Colonic mucosa (tissue), 4 donors: ENCODE measurements around the gene KLF1. TPM values are rescaled to one million over a fixed set of nuclear protein-coding genes. Genes with fewer than 3 reads are reported as not detected.

Experiments
- DNase-seq: peaks from one replicate; pipeline ENCODE4 v3.0.0-alpha.2; 2020
- H3K27ac ChIP-seq: fragments of 200-600 bp; one replicate; pipeline ENCODE4 v1.8.0; 2021
- H3K27me3 ChIP-seq: fragments of 200-600 bp; one replicate; pipeline ENCODE4 v1.8.0; 2021
- H3K36me3 ChIP-seq: fragments of 200-600 bp; one replicate; pipeline ENCODE4 v1.8.0; 2021
- H3K4me1 ChIP-seq: fragments of 200-600 bp; one replicate; pipeline ENCODE4 v1.8.0; 2021; ENCODE audit warnings: mild to moderate bottlenecking
- H3K4me3 ChIP-seq: fragments of 200-600 bp; one replicate; pipeline ENCODE4 v1.8.0; 2021
- H3K9ac ChIP-seq, 2 donors: one replicate each; pipeline ENCODE4 v1.7.0; 2013; ENCODE audit warnings: control low read depth in 2 of 2, low read depth in 2 of 2, low read length in 2 of 2
- H3K9me3 ChIP-seq: fragments of 200-600 bp; one replicate; pipeline ENCODE4 v1.8.0; 2021
- CTCF ChIP-seq: fragments of 200-600 bp; IDR thresholded peaks from one replicate; pipeline ENCODE4 v1.8.0; 2022; ENCODE audit warnings: antibody characterized with exemption, mild to moderate bottlenecking
- intact Hi-C: fragments of 100-400 bp; cut with DNase I; formaldehyde crosslinking; loops from one replicate; pipeline ENCODE4 v1.14.1; 2022
- total RNA-seq, 2 donors: library from RNA; stranded (reverse); fragmentation: NEBNext Ultra II Directional in 1 of 2; extraction: Animal tissue kit (Norgen Biotek cat#: 25700) in 1 of 2; gene quantifications; one replicate each; pipeline ENCODE4 v1.2.1, GENCODE V29; 2021
- donor health status: healthy.
- donor health status: DM: no; HTN: no; CAD: no.
- donor health status: DM: no; HTN: no; CAD: no.

KLF1 gene
- total RNA-seq, 2 donors from 2014 or later: 0.25 TPM; not detected in 1

GRCh38 chr19:12873891-12874745 is 12.9 kb downstream of the KLF1 start:
- Histone ChIP-seq H3K36me3 (no peaks in the 10 kb centered on the region), H3K9ac (no peak overlapping the region), H3K9me3 (no peaks in the 10 kb centered on the region), H3K4me3 (peak overlapping the region; percentile 22), H3K27ac (no peak overlapping the region), H3K27me3 (no peaks in the 10 kb centered on the region), H3K4me1 (no peaks in the 10 kb centered on the region)
- no peak for TF ChIP-seq CTCF
- intact Hi-C loops: no loop called here
- no peak for DNase-seq

GRCh38 chr19:12872941-12873890 is 13.8 kb downstream of the KLF1 start:
- Histone ChIP-seq H3K4me1 (no peaks in the 10 kb centered on the region), H3K27me3 (no peaks in the 10 kb centered on the region), H3K9me3 (no peaks in the 10 kb centered on the region), H3K9ac (no peak overlapping the region), H3K4me3 (peak overlapping the region; percentile 22), H3K36me3 (no peaks in the 10 kb centered on the region), H3K27ac (peak overlapping the region; percentile 8)
- no peak for TF ChIP-seq CTCF
- peak; percentile 79 for DNase-seq
- intact Hi-C loops: no loop called here

- peaks cover 8% of the 10 kb centered on the region for H3K4me1 ChIP-seq
- DNase-seq: no peak
- H3K9me3 ChIP-seq: no peaks in the 10 kb centered on the region
- no peaks in the 10 kb centered on the region for H3K27me3 ChIP-seq
- H3K9ac ChIP-seq: no peak overlapping the region
- H3K36me3 ChIP-seq: no peaks in the 10 kb centered on the region
- H3K4me3 ChIP-seq: no peak overlapping the region
- intact Hi-C loops: no loop called here
- no peak overlapping the region for H3K27ac ChIP-seq
- no peak for TF ChIP-seq CTCF
Measured at GRCh38 chr19:12872255-12872654, 14.7 kb downstream of the KLF1 start.

- Histone ChIP-seq H3K4me1 (peaks cover 11% of the 10 kb centered on the region), H3K9ac (no peak overlapping the region), H3K27me3 (no peaks in the 10 kb centered on the region), H3K4me3 (no peak overlapping the region), H3K9me3 (no peaks in the 10 kb centered on the region), H3K36me3 (no peaks in the 10 kb centered on the region), H3K27ac (no peak overlapping the region)
- DNase-seq: no peak
- intact Hi-C loops: no loop called here
- TF ChIP-seq CTCF: no peak
Measured at GRCh38 chr19:12871681-12872080, 15.3 kb downstream of the KLF1 start.

- no peaks in the 10 kb centered on the region for H3K27me3 ChIP-seq
- intact Hi-C loops: no loop called here
- TF ChIP-seq CTCF: no peak
- no peak overlapping the region for H3K9ac ChIP-seq
- peaks cover 11% of the 10 kb centered on the region for H3K4me1 ChIP-seq
- no peaks in the 10 kb centered on the region for H3K9me3 ChIP-seq
- no peak for DNase-seq
- H3K36me3 ChIP-seq: no peaks in the 10 kb centered on the region
- H3K4me3 ChIP-seq: no peak overlapping the region
- H3K27ac ChIP-seq: no peak overlapping the region
Measured at GRCh38 chr19:12868540-12869112, 18.4 kb downstream of the KLF1 start.
